Measurements from ENCODE around the gene MYO19. TPM values are rescaled to one million over a fixed set of nuclear protein-coding genes. Genes with fewer than 3 reads are reported as not detected.
"Not testable (repeated sequence)": the region's sequence is repeated elsewhere in the genome, so short reads cannot be mapped to it uniquely, and the experiment has no call there.

Gene MYO19
- total RNA-seq, 4 donors from 2014 or later: 134 to 366 (median 154) TPM

DNA sequence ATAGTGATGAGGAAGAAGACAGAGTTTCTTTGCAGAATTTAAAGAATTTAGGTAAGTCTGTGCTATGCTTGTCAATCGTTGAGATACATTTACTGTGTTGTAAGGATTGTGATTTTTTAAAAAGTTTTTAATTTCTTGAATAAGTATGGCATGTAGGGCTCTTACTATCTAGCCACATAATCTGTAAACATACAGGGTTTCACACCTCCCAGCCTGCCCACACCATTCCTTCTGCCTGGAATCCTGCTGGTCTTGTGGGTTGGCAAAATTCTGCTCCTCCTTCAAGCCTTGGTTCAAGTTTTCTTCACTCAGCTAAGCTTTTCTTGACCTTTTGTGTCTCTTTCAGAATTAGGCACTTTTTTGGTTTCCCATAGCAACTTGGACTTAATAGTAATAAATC lies 40.7 kb downstream of the MYO19 start:
- TF ChIP-seq POLR2A (IDR thresholded peaks at IDR 0.05) (no peak), EP300 (IDR thresholded peaks at IDR 0.05) (no peak), POLR2AphosphoS5 (IDR thresholded peaks at IDR 0.05) (no peak)
- TF ChIP-seq, protein P1, sequence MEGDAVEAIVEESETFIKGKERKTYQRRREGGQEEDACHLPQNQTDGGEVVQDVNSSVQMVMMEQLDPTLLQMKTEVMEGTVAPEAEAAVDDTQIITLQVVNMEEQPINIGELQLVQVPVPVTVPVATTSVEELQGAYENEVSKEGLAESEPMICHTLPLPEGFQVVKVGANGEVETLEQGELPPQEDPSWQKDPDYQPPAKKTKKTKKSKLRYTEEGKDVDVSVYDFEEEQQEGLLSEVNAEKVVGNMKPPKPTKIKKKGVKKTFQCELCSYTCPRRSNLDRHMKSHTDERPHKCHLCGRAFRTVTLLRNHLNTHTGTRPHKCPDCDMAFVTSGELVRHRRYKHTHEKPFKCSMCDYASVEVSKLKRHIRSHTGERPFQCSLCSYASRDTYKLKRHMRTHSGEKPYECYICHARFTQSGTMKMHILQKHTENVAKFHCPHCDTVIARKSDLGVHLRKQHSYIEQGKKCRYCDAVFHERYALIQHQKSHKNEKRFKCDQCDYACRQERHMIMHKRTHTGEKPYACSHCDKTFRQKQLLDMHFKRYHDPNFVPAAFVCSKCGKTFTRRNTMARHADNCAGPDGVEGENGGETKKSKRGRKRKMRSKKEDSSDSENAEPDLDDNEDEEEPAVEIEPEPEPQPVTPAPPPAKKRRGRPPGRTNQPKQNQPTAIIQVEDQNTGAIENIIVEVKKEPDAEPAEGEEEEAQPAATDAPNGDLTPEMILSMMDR (IDR thresholded peaks at IDR 0.05): no peak
- DNase-seq (ENCODE audit: low spot score in 2 of 2): no peak
- H3K4me1 ChIP-seq: no peaks in the 10 kb centered on the region
- WGBS: 71% methylated on average over 1 of the region's 1 CpG
- no peaks in the 10 kb centered on the region for H3K9me3 ChIP-seq
- H3K27ac ChIP-seq: no peak overlapping the region
- H3K27me3 ChIP-seq: no peaks in the 10 kb centered on the region
- no peak overlapping the region for H3K4me3 ChIP-seq
- peaks cover 74% of the 10 kb centered on the region for H3K36me3 ChIP-seq

DNA sequence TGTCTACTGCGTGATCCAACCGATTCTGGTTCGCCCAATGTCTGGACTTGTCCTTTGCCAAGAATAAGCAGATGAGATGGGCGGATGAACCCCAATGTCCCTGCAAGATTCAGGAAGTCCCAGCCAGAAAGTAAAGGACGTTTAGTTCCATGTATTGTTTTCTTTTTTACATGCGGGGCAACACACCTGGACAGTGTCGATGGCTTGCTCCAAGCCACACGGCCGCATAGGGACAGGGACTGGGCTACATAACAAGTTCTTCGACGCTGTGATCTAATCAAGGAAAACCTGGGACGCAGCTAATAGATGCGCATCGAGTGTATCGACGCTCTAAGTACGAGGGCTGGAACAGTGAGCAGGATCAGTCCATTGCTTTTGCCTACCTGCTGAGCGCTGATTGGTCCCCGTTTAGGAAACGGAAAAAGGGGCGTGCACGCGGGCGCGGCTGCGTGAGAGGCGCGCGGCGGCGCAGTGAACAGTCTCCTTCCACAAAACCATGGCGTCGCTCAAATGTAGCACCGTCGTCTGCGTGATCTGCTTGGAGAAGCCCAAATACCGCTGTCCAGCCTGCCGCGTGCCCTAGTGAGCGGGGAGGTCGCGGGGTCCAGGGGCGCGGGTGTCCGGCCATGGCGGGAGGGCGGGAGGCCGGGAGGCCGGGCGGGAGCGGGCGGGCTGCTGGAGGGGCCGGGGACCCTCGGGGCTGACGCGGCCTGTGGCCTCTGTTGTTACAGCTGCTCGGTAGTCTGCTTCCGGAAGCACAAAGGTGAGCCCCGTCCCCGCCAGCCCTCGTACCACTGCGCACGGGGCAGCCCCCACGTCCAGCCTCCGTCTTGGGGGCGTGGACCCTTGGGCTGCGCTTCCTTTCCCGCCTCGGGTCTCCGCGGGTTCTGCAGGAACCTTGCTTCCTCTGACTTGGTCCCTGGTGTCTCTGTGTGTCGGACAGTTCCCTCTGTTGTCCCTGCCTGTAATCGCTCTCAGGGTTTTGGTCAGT lies 48.2 kb downstream of the MYO19 start, which contains the start of gene ZNHIT3:
Gene ZNHIT3, plus strand, starts transcription at position 478 of the 991 bp plus-strand sequence. Its CDS starts 19 bp downstream, at position 497.
- H3K27me3 ChIP-seq: peaks cover 5% of the 10 kb centered on the region
- peak within 1 kb of the TSS; percentile 97 for H3K4me3 ChIP-seq
- peaks cover 39% of the 10 kb centered on the region for H3K4me1 ChIP-seq
- WGBS: under 1% methylated on average over 45 of the region's 73 CpGs
- H3K27ac ChIP-seq: peak within 1 kb of the TSS; percentile 84
- no peaks in the 10 kb centered on the region for H3K9me3 ChIP-seq
- H3K36me3 ChIP-seq: no peaks in the 10 kb centered on the region
- TF ChIP-seq POLR2A (IDR thresholded peaks at IDR 0.05) (no peak), EP300 (IDR thresholded peaks at IDR 0.05) (peak; percentile 8), POLR2AphosphoS5 (IDR thresholded peaks at IDR 0.05) (peak in 2 of 3 donors; percentile 54 to 63)
- DNase-seq (ENCODE audit: low spot score in 2 of 2): peak; percentile 94 to 95

DNA sequence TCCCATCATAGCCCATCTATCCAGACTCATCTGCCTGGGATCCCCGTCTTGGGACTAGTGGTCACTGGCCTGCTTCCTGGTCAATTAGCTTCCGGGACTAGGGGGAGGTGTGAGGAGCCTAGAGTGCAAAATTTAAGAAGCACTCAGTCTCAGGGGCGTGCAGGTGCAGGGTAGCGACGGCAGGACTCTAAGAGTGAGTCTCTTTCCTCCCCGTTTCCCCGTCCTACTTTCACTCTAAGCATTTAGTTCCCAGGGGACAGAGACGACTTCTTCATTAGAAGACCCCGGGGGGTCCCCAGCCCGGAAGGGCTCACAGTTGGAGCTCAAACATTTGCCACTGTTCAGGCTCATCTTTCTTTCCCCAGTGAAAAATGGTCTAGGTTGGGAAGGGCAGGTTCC lies 48.9 kb downstream of the MYO19 start:
- Histone ChIP-seq H3K36me3 (no peaks in the 10 kb centered on the region), H3K4me3 (peak overlapping the region; percentile 97), H3K27me3 (peaks cover 5% of the 10 kb centered on the region), H3K27ac (peak overlapping the region; percentile 13), H3K9me3 (no peaks in the 10 kb centered on the region), H3K4me1 (peaks cover 39% of the 10 kb centered on the region)
- no peak for TF ChIP-seq POLR2AphosphoS5 (IDR thresholded peaks at IDR 0.05)
- no peak for TF ChIP-seq EP300 (IDR thresholded peaks at IDR 0.05)
- TF ChIP-seq, protein P1 (IDR thresholded peaks at IDR 0.05): no peak
- TF ChIP-seq POLR2A (IDR thresholded peaks at IDR 0.05): no peak
- 31% methylated on average over 10 of the region's 10 CpGs for WGBS
- no peak for DNase-seq (ENCODE audit: low spot score in 2 of 2)

DNA sequence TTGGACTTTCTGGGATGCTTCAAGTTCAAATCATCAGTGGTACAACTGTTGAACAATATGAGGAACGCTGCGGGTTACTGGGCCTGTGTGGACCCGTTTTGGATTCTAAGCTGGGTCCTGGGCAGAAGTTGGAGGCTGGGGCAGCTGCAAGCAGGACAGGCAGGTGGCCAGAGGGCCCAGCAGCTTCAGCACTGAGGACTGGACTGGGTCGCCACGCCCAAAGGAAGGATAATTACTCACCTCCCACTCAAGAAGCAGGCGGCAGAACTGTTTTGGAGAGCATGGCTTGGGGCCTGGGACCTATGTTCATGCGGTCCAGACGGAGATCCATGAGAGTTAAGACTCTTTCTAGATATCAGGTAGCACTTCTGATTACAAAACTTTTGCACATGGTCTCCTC lies 49.6 kb downstream of the MYO19 start:
- Histone ChIP-seq H3K9me3 (no peaks in the 10 kb centered on the region), H3K4me1 (peaks cover 39% of the 10 kb centered on the region), H3K36me3 (no peaks in the 10 kb centered on the region), H3K27ac (no peak overlapping the region), H3K4me3 (no peak overlapping the region), H3K27me3 (peaks cover 5% of the 10 kb centered on the region)
- no peak for TF ChIP-seq POLR2A (IDR thresholded peaks at IDR 0.05)
- TF ChIP-seq POLR2AphosphoS5 (IDR thresholded peaks at IDR 0.05): no peak
- TF ChIP-seq, protein P1 (IDR thresholded peaks at IDR 0.05): no peak
- TF ChIP-seq EP300 (IDR thresholded peaks at IDR 0.05): no peak
- 96% methylated on average over 8 of the region's 8 CpGs for WGBS
- DNase-seq (ENCODE audit: low spot score in 2 of 2): no peak

DNA sequence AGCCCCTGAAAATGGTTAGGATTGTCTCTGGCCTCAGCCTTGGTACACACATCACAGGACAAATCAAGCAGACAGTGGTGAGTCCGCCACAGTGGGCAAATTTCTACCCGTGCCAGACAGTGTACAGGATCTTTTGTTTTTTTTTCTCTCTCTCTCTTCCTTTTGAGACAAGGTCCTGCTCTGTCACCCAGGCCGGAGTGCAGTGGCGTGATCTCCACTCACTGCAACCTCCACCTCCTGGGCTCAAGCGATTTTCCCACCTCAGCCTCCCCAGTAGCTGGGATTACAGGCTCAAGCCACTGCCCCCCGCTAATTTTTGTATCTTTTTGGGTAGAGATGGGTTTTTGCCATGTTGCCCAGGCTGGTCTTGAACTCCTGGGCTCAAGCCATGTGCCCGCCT lies 50.6 kb downstream of the MYO19 start:
- H3K36me3 ChIP-seq; H3K27ac ChIP-seq; H3K9me3 ChIP-seq; H3K27me3 ChIP-seq; H3K4me3 ChIP-seq; DNase-seq (ENCODE audit: low spot score in 2 of 2): not testable (repeated sequence)
- 95% methylated on average over 7 of the region's 7 CpGs for WGBS
- peaks cover 39% of the 10 kb centered on the region for H3K4me1 ChIP-seq

Measured in suprapubic skin (tissue), 4 donors.